Neural progenitor cell (in vitro differentiated cells): ENCODE data around the gene SMARCC2.

Source experiments
- CTCF ChIP-seq: fragments of 200-600 bp; sonication (generic); IDR thresholded peaks from 2 replicates; pipeline ENCODE4 v1.5.1; 2017; ENCODE audit warnings: antibody characterized with exemption, mild to moderate bottlenecking
- EZH2phosphoT487 ChIP-seq: fragments of 200-600 bp; sonication (generic); IDR thresholded peaks from 2 replicates; pipeline ENCODE4 v1.6.1; 2017; ENCODE audit warnings: antibody characterized with exemption

- TF ChIP-seq EZH2phosphoT487 (no peak), CTCF (no peak)
Observed at GRCh38 chr12:56189918-56190694, 823 bp upstream of the SMARCC2 start.
